H9 (cell line): ENCODE data around the gene PNKD. TPM values are rescaled to one million over a fixed set of nuclear protein-coding genes. Genes with fewer than 3 reads are reported as not detected.
A peak's percentile ranks its signal among the peaks of the same experiment; 100 is the strongest.

Experiments used
- DNase-seq: peaks from one replicate; pipeline ENCODE4 v3.0.0-alpha.2; 2017
- H2AFZ ChIP-seq: one replicate; pipeline ENCODE4 v1.6.1; 2013; ENCODE audit warnings: mild to moderate bottlenecking, low read length, control low read depth, moderate library complexity
- H2AK5ac ChIP-seq: 2 replicates; pipeline ENCODE4 v1.6.1; 2013; ENCODE audit warnings: low read length, control low read depth, mixed read lengths; ENCODE audit not compliant: insufficient read length
- H2BK120ac ChIP-seq: one replicate; pipeline ENCODE4 v1.6.1; 2013; ENCODE audit warnings: low read depth, mild to moderate bottlenecking, low read length, control low read depth, inconsistent platforms; ENCODE audit not compliant: poor library complexity, severe bottlenecking
- H2BK12ac ChIP-seq: 2 replicates; pipeline ENCODE4 v1.6.1; 2013; ENCODE audit warnings: low read length, control low read depth, mixed read lengths, low read depth; ENCODE audit not compliant: insufficient read length
- H2BK15ac ChIP-seq: 2 replicates; pipeline ENCODE4 v1.6.1; 2013; ENCODE audit warnings: low read depth, low read length, control low read depth
- H2BK20ac ChIP-seq: one replicate; pipeline ENCODE4 v1.6.1; 2013; ENCODE audit warnings: low read depth, mild to moderate bottlenecking, low read length, control low read depth, inconsistent platforms; ENCODE audit not compliant: poor library complexity, severe bottlenecking
- H2BK5ac ChIP-seq: 2 replicates; pipeline ENCODE4 v1.6.1; 2013; ENCODE audit warnings: low read length, control low read depth, mixed read lengths; ENCODE audit not compliant: insufficient read length
- H3K14ac ChIP-seq: 2 replicates; pipeline ENCODE4 v1.6.1; 2013; ENCODE audit warnings: low read length, control low read depth; ENCODE audit not compliant: insufficient read depth
- H3K18ac ChIP-seq: 2 replicates; pipeline ENCODE4 v1.6.1; 2013; ENCODE audit warnings: low read depth, mild to moderate bottlenecking, mixed read lengths, low read length, control low read depth; ENCODE audit not compliant: insufficient read length
- H3K23ac ChIP-seq: 2 replicates; pipeline ENCODE4 v1.6.1; 2013; ENCODE audit warnings: low read length, control low read depth, mixed read lengths, low read depth; ENCODE audit not compliant: insufficient read length
- H3K23me2 ChIP-seq: 2 replicates; pipeline ENCODE4 v1.6.1; 2013; ENCODE audit warnings: low read depth, mild to moderate bottlenecking, mixed read lengths, low read length, control low read depth; ENCODE audit not compliant: insufficient read length, poor library complexity, severe bottlenecking
- H3K27ac ChIP-seq: 2 replicates; pipeline ENCODE4 v1.5.1; 2013; ENCODE audit warnings: low read length, control low read depth, mixed read lengths, low read depth; ENCODE audit not compliant: insufficient read length
- H3K27me3 ChIP-seq: 2 replicates; pipeline ENCODE4 v1.6.1; 2013; ENCODE audit warnings: low read length, control low read depth, inconsistent platforms; ENCODE audit not compliant: insufficient read depth
- H3K4ac ChIP-seq: 2 replicates; pipeline ENCODE4 v1.6.1; 2013; ENCODE audit warnings: low read depth, mild to moderate bottlenecking, control low read depth, inconsistent platforms, low read length, moderate library complexity
- H3K4me1 ChIP-seq: 2 replicates; pipeline ENCODE4 v1.6.1; 2013; ENCODE audit warnings: low read length, control low read depth, inconsistent platforms; ENCODE audit not compliant: insufficient read depth
- H3K4me2 ChIP-seq: 2 replicates; pipeline ENCODE4 v1.6.1; 2013; ENCODE audit warnings: low read length, control low read depth, mixed read lengths; ENCODE audit not compliant: insufficient read length, insufficient read depth
- H3K56ac ChIP-seq: 2 replicates; pipeline ENCODE4 v1.6.1; 2013; ENCODE audit warnings: low read depth, mild to moderate bottlenecking, mixed read lengths, low read length, control low read depth; ENCODE audit not compliant: insufficient read length
- H3K79me1 ChIP-seq: 2 replicates; pipeline ENCODE4 v1.6.1; 2013; ENCODE audit warnings: low read depth, mild to moderate bottlenecking, moderate library complexity, low read length, control low read depth, inconsistent platforms; ENCODE audit not compliant: insufficient read depth, poor library complexity, severe bottlenecking
- H3K79me2 ChIP-seq: 2 replicates; pipeline ENCODE4 v1.6.1; 2013; ENCODE audit warnings: low read length, control low read depth, inconsistent platforms; ENCODE audit not compliant: insufficient read depth
- H3K9ac ChIP-seq: 2 replicates; pipeline ENCODE4 v1.6.1; 2013; ENCODE audit warnings: low read length, control low read depth, mixed read lengths; ENCODE audit not compliant: insufficient read length; ENCODE audit errors: extremely low read depth
- H3K9me3 ChIP-seq: one replicate; pipeline ENCODE4 v1.6.1; 2013; ENCODE audit warnings: low read depth, low read length, inconsistent platforms; ENCODE audit not compliant: control insufficient read depth
- H3T11ph ChIP-seq: one replicate; pipeline ENCODE4 v1.6.1; 2013; ENCODE audit warnings: mild to moderate bottlenecking, low read length, control low read depth, inconsistent platforms
- H4K20me1 ChIP-seq: one replicate; pipeline ENCODE4 v1.6.1; 2013; ENCODE audit not compliant: control insufficient read depth, insufficient read length, insufficient read depth
- H4K5ac ChIP-seq: 2 replicates; pipeline ENCODE4 v1.6.1; 2013; ENCODE audit warnings: low read depth, mild to moderate bottlenecking, mixed read lengths, low read length, control low read depth; ENCODE audit not compliant: insufficient read length
- H4K8ac ChIP-seq: replicated peaks from 2 replicates; pipeline ENCODE4 v1.6.1; 2013; ENCODE audit warnings: low read length, control low read depth, mixed read lengths, low read depth; ENCODE audit not compliant: insufficient read length
- H4K91ac ChIP-seq: 2 replicates; pipeline ENCODE4 v1.6.1; 2013; ENCODE audit warnings: low read depth, mild to moderate bottlenecking, moderate library complexity, mixed read lengths, low read length, control low read depth; ENCODE audit not compliant: insufficient read length
- H3K27ac Mint-ChIP-seq, 3 experiments: 2 replicates in 2 of 3; 3 replicates in 1 of 3; pipeline ENCODE4 v1.8.0; 2020 to 2021; ENCODE audit warnings: mixed read lengths in 3 of 3, mild to moderate bottlenecking in 1 of 3, moderate library complexity in 1 of 3
- H3K27me3 Mint-ChIP-seq: 2 replicates; pipeline ENCODE4 v1.8.0; 2021; ENCODE audit warnings: low read depth, mild to moderate bottlenecking, moderate library complexity, mixed read lengths
- H3K36me3 Mint-ChIP-seq, 3 experiments: 2 replicates in 2 of 3; 3 replicates in 1 of 3; pipeline ENCODE4 v1.8.0; 2020 to 2021; ENCODE audit warnings: low read depth in 3 of 3, mixed read lengths in 3 of 3; ENCODE audit not compliant: insufficient read depth in 1 of 3
- H3K4me1 Mint-ChIP-seq, 2 experiments: 2 replicates each; pipeline ENCODE4 v1.8.0; 2020; ENCODE audit warnings: mixed read lengths in 2 of 2
- H3K4me3 Mint-ChIP-seq, 2 experiments: 2 replicates in 1 of 2; 3 replicates in 1 of 2; pipeline ENCODE4 v1.8.0; 2020 to 2021; ENCODE audit warnings: mild to moderate bottlenecking in 2 of 2, mixed read lengths in 2 of 2, moderate library complexity in 1 of 2
- H3K9me3 Mint-ChIP-seq, 2 experiments: 2 replicates in 1 of 2; 3 replicates in 1 of 2; pipeline ENCODE4 v1.8.0; 2020; ENCODE audit warnings: mild to moderate bottlenecking in 2 of 2, mixed read lengths in 2 of 2, moderate library complexity in 1 of 2
- WGBS: extraction: QIAGEN DNeasy Blood & Tissue Kit; methylation state at CpG from one replicate; pipeline ENCODE4 v1.1.7; 2013; ENCODE audit warnings: missing lambda C conversion rate, low lambda C conversion rate, mixed read lengths; ENCODE audit not compliant: insufficient read length; ENCODE audit errors: extremely low coverage; 5-methylcytosine and 5-hydroxymethylcytosine counted together
- total RNA-seq: library from RNA; stranded (reverse); gene quantifications from 2 replicates; pipeline ENCODE4 v1.2.1, GENCODE V29; 2021
- TF ChIP-seq, protein P1 (sequence below): fragments of 200-600 bp; sonication (generic); conservative IDR thresholded peaks from 3 replicates; pipeline ENCODE4 v1.8.0; 2021; ENCODE audit warnings: antibody characterized with exemption, mild to moderate bottlenecking

The PNKD gene
- total RNA-seq, 1 experiment from 2014 or later: 31.6 TPM

DNA sequence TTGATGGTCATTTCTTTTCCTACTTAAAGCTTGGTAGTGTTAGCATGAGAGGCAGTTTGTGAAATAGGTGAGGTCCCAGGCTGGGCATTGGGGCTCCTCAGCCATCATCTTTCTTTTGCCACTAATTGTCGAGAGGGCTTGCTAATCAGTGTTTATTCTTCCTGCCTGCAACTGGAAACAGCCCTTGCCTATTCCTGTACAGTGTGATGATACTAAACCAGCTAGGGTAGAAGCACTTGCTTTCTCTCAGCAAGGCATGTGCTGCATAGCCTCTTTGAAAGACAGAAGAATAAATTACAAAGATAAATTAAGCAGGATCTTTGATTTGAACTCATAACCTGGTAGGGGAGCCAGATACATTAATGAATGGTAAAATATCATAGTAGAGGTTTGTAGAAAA is 26.1 kb upstream of the PNKD start:
- Histone ChIP-seq H3K18ac (no peak overlapping the region), H4K5ac (no peak overlapping the region), H2BK12ac (no peak overlapping the region), H3K4ac (no peak overlapping the region), H3K79me2 (no peaks in the 10 kb centered on the region), H3K23ac (no peak overlapping the region), H3K56ac (no peak overlapping the region), H3K14ac (no peak overlapping the region), H4K20me1 (no peaks in the 10 kb centered on the region), H4K91ac (no peak overlapping the region), H2BK15ac (no peak overlapping the region), H3K4me2 (no peak overlapping the region), H3K23me2 (no peaks in the 10 kb centered on the region), H3K4me1 (no peaks in the 10 kb centered on the region), H3K27me3 (no peaks in the 10 kb centered on the region), H2BK5ac (no peak overlapping the region), H3K27ac (no peak overlapping the region), H2AFZ (no peak overlapping the region), H4K8ac (no peak overlapping the region), H3K9ac (no peak overlapping the region), H2AK5ac (no peak overlapping the region), H3K9me3 (no peaks in the 10 kb centered on the region), H2BK120ac (no peak overlapping the region), H2BK20ac (no peak overlapping the region), H3K79me1 (no peaks in the 10 kb centered on the region), H3T11ph (no peak overlapping the region)
- no peaks in the 10 kb centered on the region for H3K27me3 Mint-ChIP-seq
- no CpG with 5 or more reads among the region's 1 CpG for WGBS
- no peaks in the 10 kb centered on the region for H3K9me3 Mint-ChIP-seq
- no peak for DNase-seq
- H3K4me3 Mint-ChIP-seq: no peak overlapping the region
- no peaks in the 10 kb centered on the region for H3K4me1 Mint-ChIP-seq
- TF ChIP-seq, protein P1, sequence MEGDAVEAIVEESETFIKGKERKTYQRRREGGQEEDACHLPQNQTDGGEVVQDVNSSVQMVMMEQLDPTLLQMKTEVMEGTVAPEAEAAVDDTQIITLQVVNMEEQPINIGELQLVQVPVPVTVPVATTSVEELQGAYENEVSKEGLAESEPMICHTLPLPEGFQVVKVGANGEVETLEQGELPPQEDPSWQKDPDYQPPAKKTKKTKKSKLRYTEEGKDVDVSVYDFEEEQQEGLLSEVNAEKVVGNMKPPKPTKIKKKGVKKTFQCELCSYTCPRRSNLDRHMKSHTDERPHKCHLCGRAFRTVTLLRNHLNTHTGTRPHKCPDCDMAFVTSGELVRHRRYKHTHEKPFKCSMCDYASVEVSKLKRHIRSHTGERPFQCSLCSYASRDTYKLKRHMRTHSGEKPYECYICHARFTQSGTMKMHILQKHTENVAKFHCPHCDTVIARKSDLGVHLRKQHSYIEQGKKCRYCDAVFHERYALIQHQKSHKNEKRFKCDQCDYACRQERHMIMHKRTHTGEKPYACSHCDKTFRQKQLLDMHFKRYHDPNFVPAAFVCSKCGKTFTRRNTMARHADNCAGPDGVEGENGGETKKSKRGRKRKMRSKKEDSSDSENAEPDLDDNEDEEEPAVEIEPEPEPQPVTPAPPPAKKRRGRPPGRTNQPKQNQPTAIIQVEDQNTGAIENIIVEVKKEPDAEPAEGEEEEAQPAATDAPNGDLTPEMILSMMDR: no peak
- peaks cover 41 to 98% (median 75%) of the 10 kb centered on the region in 3 experiments; a peak in 6 of 7 replicates for H3K36me3 Mint-ChIP-seq
- peak overlapping the region in 1 of 3 experiments; percentile 48; a peak in 1 of 7 replicates for H3K27ac Mint-ChIP-seq
